HG02642 (cell line): ENCODE data around the gene DPY19L3.
"Not testable (repeated sequence)": the region's sequence is repeated elsewhere in the genome, so short reads cannot be mapped to it uniquely, and the experiment has no call there.

Experiments used
- ATAC-seq: cut with Tn5 transposase; IDR thresholded peaks from one replicate; pipeline ENCODE4 v1.9.1; 2021; ENCODE audit warnings: mild to moderate bottlenecking; ENCODE audit not compliant: unreplicated experiment, poor library complexity

The DPY19L3 gene

GRCh38 chr19:32437096-32437495 is 31.5 kb downstream of the DPY19L3 start:
- no peak for ATAC-seq

DNA sequence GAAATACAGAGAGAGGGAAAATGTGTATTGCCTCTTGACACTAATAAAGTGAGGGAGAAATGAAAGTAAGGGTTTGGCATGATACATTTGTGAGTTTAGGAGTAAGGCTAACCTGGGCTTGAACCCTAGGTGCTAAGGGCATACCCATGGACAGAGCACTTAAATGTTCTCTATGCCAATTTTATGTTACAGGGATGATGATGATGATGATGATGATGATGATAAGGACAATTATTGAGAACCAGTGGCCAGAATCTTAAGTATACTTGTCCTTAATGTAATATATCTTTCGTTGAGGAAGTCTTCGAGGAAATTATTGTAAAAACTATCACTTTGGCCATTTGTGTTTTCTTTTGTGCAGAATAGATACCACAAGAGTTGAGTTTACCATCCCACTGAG is 33.2 kb downstream of the DPY19L3 start:
- no peak for ATAC-seq

DNA sequence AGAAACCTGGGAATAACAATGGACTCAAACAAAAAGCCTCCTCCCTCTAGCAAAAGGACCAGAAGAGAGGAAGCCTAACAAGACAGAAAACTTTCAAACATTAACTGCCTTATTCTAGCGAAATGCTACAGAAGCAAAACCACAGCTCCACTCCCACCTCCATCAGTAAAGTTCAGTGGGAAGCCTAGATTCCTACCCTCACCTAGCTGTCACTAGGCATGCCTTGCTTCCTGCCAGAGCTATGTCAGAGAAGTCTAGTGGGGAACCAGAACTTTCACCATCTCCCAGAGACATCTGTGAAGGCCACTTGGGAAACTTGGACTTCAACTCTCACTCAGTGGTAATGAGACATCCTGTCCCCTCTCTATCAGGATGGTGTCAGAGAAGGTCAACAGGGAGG is 37.1 kb downstream of the DPY19L3 start:
- ATAC-seq, result no peak

GRCh38 chr19:32447534-32447933 is 42.0 kb downstream of the DPY19L3 start:
- not testable (repeated sequence) for ATAC-seq

DNA sequence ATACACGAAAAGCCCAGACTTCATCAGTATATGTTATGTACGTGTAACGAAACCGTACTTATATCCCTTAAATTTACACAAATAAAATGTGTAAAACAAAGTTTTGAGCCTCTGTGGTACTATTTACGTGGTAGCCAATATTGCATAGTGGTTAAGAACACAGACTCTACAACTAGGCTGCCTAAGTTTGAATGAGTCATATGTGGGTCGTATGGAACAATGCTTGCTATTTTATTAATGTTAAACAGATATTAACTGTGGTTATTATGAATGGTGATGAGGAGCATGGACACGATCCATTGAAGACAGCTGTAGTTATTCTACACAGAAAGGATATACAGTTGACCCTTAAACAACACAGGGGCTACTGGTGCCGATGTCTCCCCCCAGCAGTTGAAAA is 42.5 kb downstream of the DPY19L3 start:
- ATAC-seq, result no peak

- no peak for ATAC-seq
Measured at GRCh38 chr19:32450217-32450616, 44.6 kb downstream of the DPY19L3 start.

DNA sequence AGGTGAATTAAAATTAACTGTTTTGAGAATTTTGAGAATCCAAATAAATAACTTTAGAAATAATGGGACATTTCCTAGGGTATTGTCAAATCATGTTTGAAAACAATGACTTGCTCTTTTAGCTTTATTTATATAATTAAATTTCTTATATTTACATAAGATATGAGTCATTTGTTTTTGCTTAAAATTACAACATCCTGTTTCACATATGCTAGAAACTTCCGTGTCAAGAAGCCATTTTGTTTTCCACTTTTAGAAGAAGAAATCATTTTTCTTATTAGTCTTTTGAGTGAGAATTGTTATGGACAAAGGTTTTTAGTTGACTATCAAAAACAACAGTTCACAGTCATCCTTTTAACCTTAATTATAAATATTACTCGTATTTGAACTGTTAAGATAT is 48.2 kb downstream of the DPY19L3 start:
- no peak for ATAC-seq

DNA sequence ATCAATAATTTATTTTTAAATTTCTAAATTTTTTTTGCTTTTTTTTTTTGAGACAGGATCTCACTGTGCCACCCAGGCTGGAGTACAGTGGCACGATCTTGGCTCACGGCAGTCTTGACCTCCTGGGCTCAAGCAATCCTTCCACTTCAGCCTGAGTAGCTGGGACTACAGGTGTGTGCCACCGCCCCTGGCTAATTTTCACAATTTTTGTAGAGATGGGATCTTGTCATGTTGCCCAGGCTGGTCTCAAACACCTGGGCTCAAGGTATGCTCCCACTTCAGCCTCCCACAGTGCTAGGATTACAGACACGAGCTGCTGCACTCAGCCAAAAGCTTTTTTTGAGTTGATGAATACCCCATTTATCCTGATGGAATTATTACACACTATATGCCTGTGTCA is 50.8 kb downstream of the DPY19L3 start:
- no peak for ATAC-seq

GRCh38 chr19:32457571-32458158 is 52.1 kb downstream of the DPY19L3 start:
- no peak for ATAC-seq

GRCh38 chr19:32458500-32459123 is 53.0 kb downstream of the DPY19L3 start:
- ATAC-seq, result peak; percentile 74

DNA sequence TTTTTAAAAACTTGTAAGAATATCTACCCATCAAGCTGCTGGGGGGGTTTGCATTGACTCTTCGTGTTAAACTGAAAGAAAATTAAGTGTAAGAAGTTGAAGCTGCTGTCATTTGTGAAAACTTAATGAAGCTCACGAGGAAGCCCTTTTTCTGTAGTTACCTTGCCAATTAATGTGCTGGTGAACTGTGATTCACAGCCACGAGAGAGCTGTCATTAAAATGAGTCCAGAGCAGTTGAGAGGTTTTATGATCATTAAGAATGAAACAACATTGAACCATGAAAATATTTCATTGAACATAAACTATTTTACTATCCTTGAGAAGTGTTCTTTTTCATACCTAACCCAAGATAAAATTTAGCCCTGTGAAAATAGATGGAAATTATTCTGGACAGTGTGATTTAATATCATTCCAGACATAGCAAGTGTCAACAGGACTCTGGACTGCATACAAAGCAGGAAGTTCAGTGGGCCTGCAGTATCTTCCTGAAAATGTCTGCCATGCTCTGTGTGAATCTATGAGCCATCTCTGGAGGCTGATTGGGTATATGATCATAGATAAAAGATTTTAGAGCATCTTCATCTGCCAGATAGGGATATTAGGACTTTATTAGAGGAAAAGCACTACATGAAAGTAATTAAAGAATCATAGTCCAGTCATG is 53.8 kb downstream of the DPY19L3 start:
- ATAC-seq, result no peak

DNA sequence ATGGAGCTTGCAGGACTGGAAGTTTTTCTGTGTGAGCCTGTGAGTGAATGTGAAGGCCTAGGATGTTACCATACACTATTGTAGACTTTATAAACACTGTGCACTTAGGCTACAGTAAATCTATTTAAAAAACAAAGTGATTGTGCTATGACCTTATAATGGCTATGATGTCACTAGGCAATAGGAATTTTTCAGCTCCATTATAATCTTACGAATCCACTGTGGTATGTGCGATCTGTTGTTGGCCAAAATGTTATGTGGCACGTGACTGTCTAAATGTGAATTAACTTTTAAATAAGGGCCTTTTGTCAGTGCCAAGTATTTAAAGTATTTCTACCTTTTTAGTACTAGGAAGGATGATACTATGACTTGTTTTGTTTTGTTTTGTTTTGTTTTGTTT is 54.9 kb downstream of the DPY19L3 start:
- ATAC-seq, result no peak

DNA sequence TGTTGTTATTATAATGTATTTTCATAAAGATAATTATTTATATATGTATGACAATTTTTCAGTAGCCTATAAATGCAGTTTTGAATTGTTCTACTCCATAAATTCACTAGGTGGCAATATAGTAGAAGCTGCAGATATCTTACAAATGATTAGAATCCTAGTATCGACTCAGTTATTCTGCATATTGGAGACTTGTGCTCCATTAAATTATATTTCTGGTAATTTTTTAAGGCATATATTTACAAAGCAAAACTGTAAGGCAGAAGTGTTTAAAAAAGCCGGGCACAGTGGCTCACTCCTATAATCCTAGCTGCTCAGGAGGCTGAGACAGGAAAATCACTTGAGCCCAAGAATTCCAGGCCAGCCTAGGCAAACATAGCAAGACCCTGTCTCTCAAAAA is 58.7 kb downstream of the DPY19L3 start:
- no peak for ATAC-seq

GRCh38 chr19:32465176-32465575 is 59.6 kb downstream of the DPY19L3 start:
- ATAC-seq, result no peak

DNA sequence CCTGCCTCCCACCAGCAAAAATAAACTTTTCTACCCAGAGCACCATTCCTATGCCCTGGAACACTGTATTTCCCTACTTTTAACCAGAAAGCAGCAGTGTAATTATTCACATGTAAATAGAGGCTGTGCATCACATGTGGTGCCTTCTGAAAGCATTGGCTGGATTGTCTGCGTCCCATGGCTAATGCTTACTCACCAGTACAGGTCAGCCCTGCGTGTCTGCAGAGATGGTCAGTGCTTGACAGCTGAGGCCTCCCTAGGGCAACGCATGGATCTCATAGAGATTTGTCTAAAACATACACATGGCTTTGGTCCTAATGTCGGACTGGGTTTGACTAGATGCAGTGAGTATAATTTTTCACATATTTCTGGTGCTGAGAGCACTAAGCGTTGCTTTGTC is 64.2 kb downstream of the DPY19L3 start:
- no peak for ATAC-seq

DNA sequence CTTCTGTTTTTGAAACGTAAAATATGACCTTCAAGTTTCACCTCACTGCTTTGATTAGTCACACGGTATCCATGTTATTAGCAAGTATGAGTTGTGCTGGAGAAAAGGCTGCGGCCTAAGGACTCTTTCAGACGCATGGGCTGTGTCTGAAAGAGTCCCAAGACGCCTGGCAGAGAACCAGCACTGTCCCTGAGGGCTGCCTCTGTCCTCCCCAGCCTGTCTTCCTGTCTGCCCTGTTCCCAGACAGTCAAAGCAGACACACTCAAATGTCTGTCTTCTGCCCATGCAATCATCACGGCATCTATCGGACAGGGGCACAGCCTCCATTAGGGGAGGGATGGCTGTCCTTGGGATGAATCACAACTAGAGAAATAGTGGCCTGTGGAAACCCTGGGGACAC is 65.5 kb downstream of the DPY19L3 start:
- ATAC-seq, result no peak

DNA sequence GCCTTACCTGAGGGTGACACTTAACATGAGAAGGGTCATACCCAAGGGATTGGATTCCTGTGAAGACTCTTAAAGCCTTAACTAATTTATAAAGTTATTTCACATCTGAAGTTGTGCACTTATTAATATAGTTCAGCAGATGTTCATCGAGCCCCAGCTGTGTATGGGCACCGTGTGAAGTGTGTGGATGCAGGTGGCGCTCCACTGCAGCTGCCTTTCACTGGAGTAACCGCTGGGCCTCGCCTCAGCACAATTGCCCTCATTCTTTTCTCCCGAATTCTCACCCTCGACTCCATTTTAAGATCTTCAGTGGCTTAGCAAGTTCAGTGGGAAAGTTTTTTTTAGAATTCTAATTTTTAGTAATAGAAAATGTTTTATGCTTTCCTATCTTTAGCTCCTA is 66.2 kb downstream of the DPY19L3 start:
- ATAC-seq, result no peak

DNA sequence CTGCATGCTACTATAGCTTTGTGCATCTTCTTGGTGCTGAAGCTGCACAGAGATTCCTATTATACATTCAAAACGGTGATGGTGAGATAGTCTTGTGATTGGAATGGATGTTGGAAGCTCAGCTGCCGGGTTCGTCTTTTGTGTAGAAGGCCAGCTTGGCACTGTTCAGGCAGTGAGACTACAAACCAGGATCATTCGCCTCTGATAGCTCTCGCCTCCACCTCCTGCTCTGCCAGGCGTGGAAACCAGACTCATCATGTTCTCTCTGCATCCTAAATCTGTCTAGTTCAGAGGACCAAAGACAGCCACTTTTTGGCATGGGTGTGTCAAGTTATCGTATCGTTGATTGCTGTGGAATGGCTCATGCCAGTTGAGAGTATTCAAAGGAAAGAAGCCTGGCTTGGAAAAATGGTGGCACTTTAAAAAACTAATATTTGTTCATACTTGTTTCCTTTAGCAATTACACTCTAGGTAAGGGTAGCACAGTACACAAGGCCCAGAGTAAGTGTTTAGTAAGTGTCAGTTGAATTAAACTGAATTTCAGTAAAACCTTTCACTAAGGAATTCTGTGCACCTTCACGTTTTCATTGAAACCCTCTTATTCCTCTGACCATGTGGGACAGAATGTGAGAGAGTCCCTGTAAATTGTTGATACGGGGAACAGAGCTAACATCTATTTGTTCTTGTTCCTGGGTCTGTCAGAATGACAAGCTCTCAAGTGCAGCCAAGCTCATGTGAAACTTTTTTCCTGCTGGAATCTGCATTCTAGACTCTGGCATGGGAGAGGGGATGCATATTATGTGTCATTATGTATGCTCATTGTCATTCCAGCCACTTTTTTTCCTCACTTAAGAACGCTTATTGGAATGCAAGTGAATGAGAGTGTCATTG is 69.8 kb downstream of the DPY19L3 start:
- ATAC-seq, result no peak

DNA sequence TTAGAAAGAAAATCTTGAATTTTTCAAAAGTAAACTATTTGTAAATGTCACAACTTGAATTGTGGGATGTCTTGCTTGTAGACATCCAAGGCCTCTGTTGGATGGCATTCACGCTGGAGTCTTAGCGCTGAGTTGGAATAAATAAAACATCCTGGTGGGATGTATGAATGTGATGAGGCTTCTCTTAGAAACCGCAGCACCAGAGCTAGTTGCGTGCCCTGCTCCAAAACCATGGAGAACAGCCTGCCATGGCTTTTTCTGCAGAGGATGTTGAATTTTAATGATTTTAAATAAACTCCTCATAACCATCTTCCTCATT is 70.4 kb downstream of the DPY19L3 start:
- ATAC-seq, result no peak

DNA sequence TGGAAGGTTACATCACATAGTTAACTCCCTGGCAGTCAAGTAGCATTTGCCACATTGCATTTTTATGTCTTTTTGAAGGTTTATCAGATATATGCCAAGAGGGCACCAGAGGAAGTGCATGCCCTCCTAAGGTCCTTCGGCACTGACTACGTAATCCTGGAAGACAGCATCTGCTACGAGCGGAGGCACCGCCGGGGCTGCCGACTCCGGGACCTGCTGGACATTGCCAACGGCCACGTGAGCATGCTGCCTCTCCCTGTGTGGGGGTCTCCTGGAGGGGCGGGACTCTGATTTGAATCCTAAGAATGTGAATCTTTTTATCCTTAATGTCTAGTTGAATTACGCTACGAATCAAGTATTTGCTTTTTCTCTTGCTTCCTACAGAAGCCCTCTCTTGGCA is 74.8 kb downstream of the DPY19L3 start:
- ATAC-seq, result no peak

- no peak for ATAC-seq
Measured at GRCh38 chr19:32483574-32483973, 78.0 kb downstream of the DPY19L3 start.
